Stimulated activated CD8-positive, alpha-beta memory T cell treated with anti-CD3 and anti-CD28 coated beads, Interleukin-7, amount 100 ng/mL, for 4 hours (primary cell): ENCODE results near the gene CTNND2.

Experiments
- DNase-seq, 2 donors: peaks; one replicate each; pipeline ENCODE4 v3.0.0-alpha.2; 2020; ENCODE audit warnings: low read depth in 2 of 2

CTNND2 gene

GRCh38 chr5:11177999-11178711, 726.1 kb downstream of the CTNND2 start:
- no peak for DNase-seq

GRCh38 chr5:11174591-11174990, 729.7 kb downstream of the CTNND2 start:
- DNase-seq, result no peak

GRCh38 chr5:11172484-11172883, 731.8 kb downstream of the CTNND2 start:
- DNase-seq, result no peak

- no peak for DNase-seq
Observed at GRCh38 chr5:11171236-11171635, 733.0 kb downstream of the CTNND2 start.

- no peak for DNase-seq
Observed at GRCh38 chr5:11166923-11167322, 737.3 kb downstream of the CTNND2 start.

DNA sequence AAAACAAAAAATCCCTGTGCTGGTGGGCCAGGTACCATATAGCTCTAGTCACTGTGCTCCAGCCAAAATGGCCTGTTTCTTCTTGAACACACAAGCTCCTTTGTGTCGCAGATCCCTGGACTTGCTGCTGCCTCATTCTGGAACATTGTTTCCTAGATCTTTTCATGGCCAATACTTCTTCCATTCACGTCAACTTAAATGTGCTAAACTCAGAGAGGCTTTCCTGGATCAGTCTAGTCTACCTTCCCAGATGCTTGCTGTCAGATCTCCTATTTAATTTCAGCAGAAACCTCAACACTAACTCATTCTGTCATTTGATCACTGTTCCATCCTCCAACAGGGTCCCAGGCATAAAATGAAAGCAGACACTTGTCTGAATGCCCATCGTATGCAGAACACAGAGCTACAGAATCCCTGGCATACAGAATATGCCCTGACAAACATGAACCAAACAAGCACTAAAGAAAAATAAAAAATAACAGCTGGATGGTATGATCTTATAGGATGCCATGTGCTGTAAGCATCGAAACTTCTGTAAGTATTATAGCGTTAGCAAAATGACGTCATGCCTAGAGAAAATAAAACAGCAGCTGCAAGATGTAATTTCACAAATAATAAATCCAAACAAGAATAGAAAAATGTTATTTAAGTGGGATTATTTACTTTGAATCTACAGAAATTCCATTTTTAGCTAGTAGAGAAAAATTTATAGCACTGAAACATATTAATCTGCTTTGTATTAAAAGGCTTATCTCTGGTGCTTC, 739.5 kb downstream of the CTNND2 start:
- DNase-seq, result no peak

DNA sequence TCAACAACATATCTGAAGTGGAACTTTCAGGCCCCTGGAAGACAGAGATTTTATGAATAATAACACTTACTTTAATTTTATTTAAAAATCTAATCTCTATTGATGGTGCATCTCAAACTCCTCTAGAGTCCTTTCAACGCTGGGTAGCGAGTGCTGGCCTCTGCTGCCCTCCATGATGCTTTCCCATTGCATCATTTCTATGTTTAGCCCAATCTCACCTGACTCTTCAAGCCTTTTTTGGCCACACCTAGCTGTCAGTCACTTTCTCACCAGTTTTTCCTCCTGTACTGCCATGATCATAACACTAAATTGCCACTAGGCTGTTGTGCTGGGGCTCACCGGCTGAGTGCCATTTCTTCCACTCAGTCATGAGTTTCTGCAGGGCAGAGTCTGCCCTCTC, 747.1 kb downstream of the CTNND2 start:
- no peak for DNase-seq

- DNase-seq, result no peak
Observed at GRCh38 chr5:11153670-11154382, 750.4 kb downstream of the CTNND2 start.

- no peak for DNase-seq
Observed at GRCh38 chr5:11152368-11152767, 751.9 kb downstream of the CTNND2 start.

- DNase-seq, result no peak
Observed at GRCh38 chr5:11150976-11151375, 753.3 kb downstream of the CTNND2 start.

DNA sequence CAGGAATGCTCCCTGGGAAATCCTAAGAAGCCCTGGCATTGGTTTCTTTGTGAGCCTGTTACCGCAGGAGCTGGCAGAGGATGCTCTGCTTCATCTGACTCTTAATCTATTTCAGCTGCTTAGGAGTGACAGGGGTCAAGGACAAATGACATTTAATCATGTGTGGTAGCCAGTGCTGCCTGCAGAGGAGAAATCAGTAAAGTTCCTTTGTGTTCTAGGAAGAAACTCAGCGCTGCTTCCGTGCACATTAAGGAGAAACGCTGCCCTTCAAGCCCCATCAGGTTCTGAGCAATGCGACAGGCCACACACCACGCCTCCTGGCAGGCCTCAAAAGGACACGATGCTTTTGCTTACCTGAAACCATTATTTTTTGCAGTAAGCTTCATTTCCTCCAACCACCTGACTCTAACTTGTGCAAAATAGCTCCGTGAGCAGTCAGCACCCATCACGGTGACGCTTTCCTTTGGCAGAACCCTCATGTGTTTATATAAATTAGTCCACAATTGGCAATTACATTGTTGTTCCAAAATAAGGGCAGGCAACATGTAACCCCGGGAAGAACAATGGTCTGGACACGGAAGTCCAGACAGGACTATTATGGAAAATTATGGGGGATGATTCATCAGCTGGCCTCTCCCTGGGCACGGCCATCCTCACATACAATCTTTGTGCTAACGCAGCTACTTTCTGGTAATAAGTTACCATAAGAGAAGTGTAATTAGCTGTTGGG, 755.3 kb downstream of the CTNND2 start:
- DNase-seq, result no peak

DNA sequence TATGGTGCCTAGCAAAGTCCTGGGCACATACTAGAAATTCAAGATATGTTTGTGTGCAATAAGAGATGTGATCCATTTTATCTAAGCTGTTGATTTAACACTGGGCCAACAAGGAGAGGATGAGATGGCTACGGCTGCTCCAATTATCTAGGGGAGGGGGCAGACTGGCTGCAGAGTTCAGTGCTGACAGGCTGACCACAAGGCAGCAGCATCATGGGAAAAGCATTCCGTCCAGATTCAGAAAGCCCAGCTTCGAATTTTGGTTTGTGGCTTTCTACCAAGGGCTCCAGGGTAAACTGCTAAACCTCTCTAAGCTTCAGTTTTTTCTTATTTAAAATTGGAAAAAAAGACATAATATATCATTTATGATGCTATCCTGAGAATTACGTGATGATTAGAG, 758.1 kb downstream of the CTNND2 start:
- no peak for DNase-seq

GRCh38 chr5:11143456-11144267, 760.6 kb downstream of the CTNND2 start:
- DNase-seq, result no peak

DNA sequence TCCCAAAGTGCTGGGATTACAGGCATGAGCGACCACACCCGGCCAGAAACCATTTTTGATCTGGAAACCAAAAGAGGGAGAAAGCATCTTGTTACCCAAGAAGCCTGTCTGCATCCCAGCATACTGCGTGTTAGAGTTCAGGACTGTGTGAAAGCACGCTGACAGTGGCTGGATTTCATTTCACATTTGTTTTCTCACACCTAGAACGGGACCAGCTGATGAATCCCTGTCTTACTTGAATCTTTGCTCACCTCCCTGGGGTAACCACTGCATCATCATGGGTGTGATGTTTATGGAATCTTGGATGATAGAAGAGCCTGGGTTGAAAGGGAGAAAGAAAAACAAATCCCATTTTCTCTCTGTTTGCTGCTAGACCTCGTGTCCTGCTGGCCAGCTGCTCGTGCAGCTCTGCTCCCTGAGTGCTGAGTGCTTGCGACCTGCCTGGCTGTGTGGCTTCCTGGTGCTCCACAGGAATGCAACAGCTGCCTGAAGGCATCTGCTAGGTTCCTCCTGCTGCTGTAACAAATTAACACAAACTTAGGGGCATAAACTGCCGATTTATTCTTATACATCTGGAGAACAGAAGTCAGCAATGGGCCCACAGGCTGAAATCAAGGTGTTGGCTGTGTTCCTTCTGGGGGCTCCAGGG, 764.9 kb downstream of the CTNND2 start:
- no peak for DNase-seq

DNA sequence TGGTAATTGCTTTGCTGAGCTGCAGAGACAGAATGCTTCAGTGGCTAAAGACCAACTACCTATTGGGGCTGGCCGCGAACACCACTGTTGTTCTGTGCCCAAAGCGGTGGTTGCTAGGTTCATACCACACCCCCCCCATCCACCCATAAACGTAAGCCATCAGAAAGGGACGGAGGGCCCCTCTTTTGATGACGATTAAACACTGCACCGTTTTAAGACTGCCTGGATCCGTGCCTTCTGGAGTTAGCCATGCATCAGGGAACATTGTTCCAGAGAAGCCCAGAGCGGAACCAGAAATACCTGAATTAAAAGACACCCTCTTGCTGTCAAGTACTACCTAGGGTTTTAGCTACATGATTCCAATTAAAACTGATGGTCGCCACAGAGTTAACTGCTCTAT, 774.1 kb downstream of the CTNND2 start:
- DNase-seq, result no peak

DNA sequence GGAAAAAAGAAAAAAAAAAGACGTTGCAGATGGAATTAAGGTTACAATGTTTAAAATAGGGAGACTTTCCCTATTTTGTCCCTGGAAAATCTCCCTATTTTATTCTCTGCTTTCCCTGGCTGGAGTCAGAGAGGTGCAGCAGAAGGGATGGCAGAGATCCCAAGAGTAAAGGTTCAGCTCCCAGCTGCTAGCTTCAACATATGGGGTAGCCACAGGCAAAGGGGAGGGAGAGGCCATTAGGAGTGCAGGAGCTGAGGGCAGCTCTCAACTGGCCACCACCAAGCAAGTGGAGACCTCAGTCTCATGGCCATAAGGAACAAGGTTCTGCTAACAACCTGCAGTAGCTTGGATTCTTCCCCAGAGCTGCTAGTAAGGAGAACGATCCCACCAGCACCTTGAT, 776.2 kb downstream of the CTNND2 start:
- DNase-seq, result no peak

DNA sequence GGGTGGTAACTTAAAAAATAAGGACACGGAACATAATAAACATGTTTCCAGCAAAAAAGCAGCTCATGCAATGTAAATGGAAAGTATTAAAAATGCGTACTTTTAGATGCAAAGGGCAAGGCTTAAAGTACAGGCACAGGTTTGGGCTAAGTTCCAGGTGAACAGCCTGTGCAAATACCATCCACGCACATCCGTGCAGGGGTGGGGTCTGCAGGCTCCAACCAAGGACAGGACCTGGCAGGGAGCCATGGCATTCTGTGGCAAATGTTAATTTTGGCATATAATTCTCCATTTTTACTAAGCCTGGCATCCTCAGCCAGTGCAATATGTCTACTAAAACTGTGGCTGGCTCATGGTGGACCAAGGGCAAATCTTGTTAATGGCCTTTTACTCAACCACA, 777.4 kb downstream of the CTNND2 start:
- DNase-seq, result no peak

DNA sequence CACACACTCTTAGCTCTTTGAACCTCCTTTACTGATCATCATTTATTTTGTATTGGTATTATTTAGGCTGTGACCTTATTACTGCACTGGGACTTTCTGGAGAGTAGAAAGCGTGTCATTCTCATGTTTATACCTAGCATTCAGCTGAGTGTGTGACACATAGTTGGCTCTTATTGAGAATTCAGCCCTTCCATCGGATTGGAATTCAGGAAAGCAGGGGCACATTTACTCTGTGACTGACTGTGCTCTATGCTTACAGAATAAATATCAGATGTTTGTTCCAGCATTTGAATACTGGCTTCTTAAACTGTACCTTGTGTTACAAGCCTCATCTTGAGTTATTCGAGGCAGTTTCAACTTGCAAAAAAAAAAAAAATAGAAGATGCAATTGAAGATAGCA, 782.4 kb downstream of the CTNND2 start:
- no peak for DNase-seq

DNA sequence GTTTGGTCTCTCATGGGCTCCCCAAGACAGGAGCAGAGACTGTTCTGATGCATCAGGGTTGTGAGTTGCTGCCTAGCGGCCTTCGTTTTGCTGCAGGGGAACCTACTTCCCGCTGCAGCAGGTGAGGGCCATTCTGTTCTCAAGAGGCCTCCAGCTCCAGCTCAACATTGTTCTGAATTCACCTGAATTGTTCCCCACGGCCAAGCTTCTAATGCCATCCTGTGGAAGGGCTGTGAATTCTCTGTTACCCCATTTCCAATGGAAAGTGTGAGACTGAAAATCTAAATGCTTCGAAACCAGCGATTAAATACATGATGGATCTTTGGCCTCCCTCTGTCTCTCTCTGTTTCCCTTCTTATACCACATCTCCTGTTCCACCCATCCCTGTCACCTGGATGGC, 794.1 kb downstream of the CTNND2 start:
- no peak for DNase-seq

- no peak for DNase-seq
Observed at GRCh38 chr5:11105696-11106095, 798.5 kb downstream of the CTNND2 start.

GRCh38 chr5:11104651-11105112, 799.6 kb downstream of the CTNND2 start:
- no peak for DNase-seq
